GM21526 (cell line): ENCODE measurements around the gene SCG5.

Experiments used
- ATAC-seq: cut with Tn5 transposase; IDR thresholded peaks from one replicate; pipeline ENCODE4 v1.9.1; 2021; ENCODE audit warnings: moderate library complexity; ENCODE audit not compliant: unreplicated experiment, low FRiP score

The SCG5 gene

GRCh38 chr15:32718821-32719716 is 77.6 kb downstream of the SCG5 start:
- no peak for ATAC-seq

GRCh38 chr15:32721596-32721995 is 80.1 kb downstream of the SCG5 start:
- ATAC-seq = no peak

GRCh38 chr15:32722136-32722535 is 80.6 kb downstream of the SCG5 start:
- no peak for ATAC-seq

- ATAC-seq = peak; percentile 87
Measured at GRCh38 chr15:32723171-32723948, 81.8 kb downstream of the SCG5 start.

- no peak for ATAC-seq
Measured at GRCh38 chr15:32729700-32730395, 88.3 kb downstream of the SCG5 start.

GRCh38 chr15:32730677-32731654 is 89.5 kb downstream of the SCG5 start:
- ATAC-seq = no peak

GRCh38 chr15:32732574-32733157 is 91.2 kb downstream of the SCG5 start:
- ATAC-seq = no peak

GRCh38 chr15:32733281-32733680 is 91.8 kb downstream of the SCG5 start:
- ATAC-seq = no peak

- ATAC-seq = no peak
Measured at GRCh38 chr15:32735989-32736700, 94.6 kb downstream of the SCG5 start.

GRCh38 chr15:32736701-32737061 is 95.2 kb downstream of the SCG5 start:
- ATAC-seq = no peak

GRCh38 chr15:32737304-32737703 is 95.8 kb downstream of the SCG5 start:
- no peak for ATAC-seq

GRCh38 chr15:32738666-32739065 is 97.2 kb downstream of the SCG5 start:
- no peak for ATAC-seq

- no peak for ATAC-seq
Measured at GRCh38 chr15:32739522-32740063, 98.1 kb downstream of the SCG5 start.

- no peak for ATAC-seq
Measured at GRCh38 chr15:32743411-32744140, 102.1 kb downstream of the SCG5 start.

- ATAC-seq = no peak
Measured at GRCh38 chr15:32746116-32746857, 104.8 kb downstream of the SCG5 start.
